ENCODE data around the gene RNU4-1. TPM values are rescaled to one million over a fixed set of nuclear protein-coding genes. Genes with fewer than 3 reads are reported as not detected.
A peak's percentile ranks its signal among the peaks of the same experiment; 100 is the strongest.
"Not testable (repeated sequence)": the region's sequence is repeated elsewhere in the genome, so short reads cannot be mapped to it uniquely, and the experiment has no call there.

RNU4-1 gene
- total RNA-seq, 1 donor from 2014 or later: under 0.01 TPM

- H3K27me3 ChIP-seq: no peaks in the 10 kb centered on the region
- intact Hi-C loops (cut with DNase I): no loop called here
- no peak for DNase-seq (ENCODE audit: extremely low spot score in 2 of 2)
- no peaks in the 10 kb centered on the region for H3K36me3 ChIP-seq
- H3K9me3 ChIP-seq: no peaks in the 10 kb centered on the region
- H3K27ac ChIP-seq: peak overlapping the region; percentile 67
- H3K4me3 ChIP-seq: peak overlapping the region in 1 of 2 donors; percentile 2
- TF ChIP-seq CTCF (IDR thresholded peaks at IDR 0.05): no peak
- peak in 1 of 2 donors; percentile 38 for TF ChIP-seq POLR2AphosphoS5 (IDR thresholded peaks at IDR 0.05; ENCODE audit: insufficient read depth in 1 of 2, low read depth in 1 of 2)
- TF ChIP-seq POLR2A (IDR thresholded peaks at IDR 0.05): no peak
- peaks cover 73% of the 10 kb centered on the region for H3K4me1 ChIP-seq
Observed at GRCh38 chr12:120249875-120250795, 42.9 kb downstream of the RNU4-1 start.

GRCh38 chr12:120249266-120249874, 43.7 kb downstream of the RNU4-1 start:
- Histone ChIP-seq H3K36me3 (no peaks in the 10 kb centered on the region), H3K9me3 (no peaks in the 10 kb centered on the region), H3K27ac (peak overlapping the region; percentile 67), H3K4me3 (peak overlapping the region in 1 of 2 donors; percentile 2), H3K27me3 (no peaks in the 10 kb centered on the region), H3K4me1 (peaks cover 78% of the 10 kb centered on the region)
- intact Hi-C loops (cut with DNase I): no loop called here
- no peak for DNase-seq (ENCODE audit: extremely low spot score in 2 of 2)
- TF ChIP-seq POLR2AphosphoS5 (IDR thresholded peaks at IDR 0.05; ENCODE audit: insufficient read depth in 1 of 2, low read depth in 1 of 2) (no peak), POLR2A (IDR thresholded peaks at IDR 0.05) (no peak), CTCF (IDR thresholded peaks at IDR 0.05) (no peak)

DNA sequence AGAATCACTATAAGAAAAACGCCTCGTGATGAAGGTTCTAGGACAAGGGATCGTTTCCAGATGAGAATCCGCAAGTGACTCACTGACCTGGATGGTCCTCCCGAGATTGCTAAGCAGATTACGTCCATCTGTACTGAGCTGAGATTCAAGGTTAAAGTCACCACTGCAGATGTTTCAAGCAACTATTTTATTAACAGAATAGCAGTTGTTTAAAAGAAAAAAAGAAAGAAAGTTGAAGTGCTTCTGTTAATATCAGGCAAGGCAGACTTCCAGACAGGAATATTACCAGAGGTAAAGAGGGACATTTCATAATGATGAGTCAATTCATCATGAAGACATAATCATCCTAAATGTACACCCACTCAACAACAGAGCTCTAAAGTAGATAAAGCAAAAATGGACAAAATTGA, 45.4 kb downstream of the RNU4-1 start:
- no peak for DNase-seq (ENCODE audit: extremely low spot score in 2 of 2)
- Histone ChIP-seq H3K4me1 (peaks cover 78% of the 10 kb centered on the region), H3K4me3 (peak overlapping the region in 1 of 2 donors; percentile 7), H3K9me3 (no peaks in the 10 kb centered on the region), H3K27me3 (no peaks in the 10 kb centered on the region), H3K36me3 (no peaks in the 10 kb centered on the region), H3K27ac (peak overlapping the region; percentile 67)
- intact Hi-C loops (cut with DNase I): no loop called here
- TF ChIP-seq CTCF (IDR thresholded peaks at IDR 0.05): no peak
- no peak for TF ChIP-seq POLR2AphosphoS5 (IDR thresholded peaks at IDR 0.05; ENCODE audit: insufficient read depth in 1 of 2, low read depth in 1 of 2)
- no peak for TF ChIP-seq POLR2A (IDR thresholded peaks at IDR 0.05)

DNA sequence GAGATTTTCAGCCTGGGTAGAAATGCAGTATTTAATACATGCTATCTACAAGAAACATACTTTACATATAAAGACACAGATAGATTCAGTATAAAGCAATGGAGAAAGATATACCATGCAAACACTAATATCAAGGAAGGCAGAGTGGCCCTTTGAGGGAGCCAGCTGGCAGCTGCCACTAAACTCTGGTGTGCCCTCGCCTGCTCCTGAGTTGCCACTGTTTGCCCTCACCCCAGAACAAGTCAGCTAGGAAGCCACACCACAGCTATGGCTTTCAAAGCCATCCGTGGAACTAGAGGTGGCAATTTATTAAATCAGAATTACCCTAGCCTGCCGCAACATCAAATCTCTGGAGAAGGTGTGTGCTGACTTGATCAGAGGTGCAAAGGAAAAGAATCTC, 45.9 kb downstream of the RNU4-1 start:
- peak overlapping the region; percentile 67 for H3K27ac ChIP-seq
- no peak for TF ChIP-seq POLR2AphosphoS5 (IDR thresholded peaks at IDR 0.05; ENCODE audit: insufficient read depth in 1 of 2, low read depth in 1 of 2)
- TF ChIP-seq CTCF (IDR thresholded peaks at IDR 0.05): no peak
- no peak for TF ChIP-seq POLR2A (IDR thresholded peaks at IDR 0.05)
- intact Hi-C loops (cut with DNase I): no loop called here
- DNase-seq (ENCODE audit: extremely low spot score in 2 of 2): no peak
- no peak overlapping the region for H3K4me3 ChIP-seq
- no peaks in the 10 kb centered on the region for H3K27me3 ChIP-seq
- peaks cover 78% of the 10 kb centered on the region for H3K4me1 ChIP-seq
- no peaks in the 10 kb centered on the region for H3K9me3 ChIP-seq
- H3K36me3 ChIP-seq: no peaks in the 10 kb centered on the region

DNA sequence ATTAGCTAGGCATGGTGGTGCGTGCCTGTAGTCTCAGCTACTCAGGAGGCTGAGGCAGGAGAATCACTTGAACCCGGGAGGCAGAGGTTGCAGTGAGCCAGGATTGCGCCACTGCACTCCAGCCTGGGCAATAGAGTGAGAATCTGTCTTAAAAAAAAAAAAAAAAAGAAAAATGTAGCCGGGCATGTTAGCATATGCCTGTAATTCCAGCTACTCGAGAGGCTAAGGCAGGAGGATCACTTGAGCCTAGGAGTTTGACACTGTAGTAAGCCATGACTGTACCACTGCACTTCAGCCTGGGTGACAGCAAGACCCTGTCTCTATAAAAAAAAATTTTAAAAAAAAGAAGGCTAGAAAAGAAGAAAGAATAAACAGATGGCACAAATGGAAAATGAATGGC, 46.3 kb downstream of the RNU4-1 start:
- DNase-seq (ENCODE audit: extremely low spot score in 2 of 2); H3K27me3 ChIP-seq; intact Hi-C loops (cut with DNase I); H3K36me3 ChIP-seq; H3K4me3 ChIP-seq; H3K9me3 ChIP-seq; H3K27ac ChIP-seq: not testable (repeated sequence)
- H3K4me1 ChIP-seq: peaks cover 79% of the 10 kb centered on the region

Small RNAs within 50 kb of the gene (small RNA-seq; reads per million reads assigned to genes)
- gene RNU4-1: 700 reads per million, percentile 99 among the genes with 10 or more reads in this experiment
- gene RNU4-2: 385 reads per million, percentile 98 among the genes with 10 or more reads in this experiment
- gene RNU6-1088P: not detected

Other genes starting within 250 kb of the RNU4-1 start
- 30.9 TPM for gene RAB35, start 176.5 kb downstream of the RNU4-1 start, total RNA-seq
- 62.6 TPM for gene GCN1, start 98.5 kb downstream of the RNU4-1 start, total RNA-seq
- 2,837 TPM for gene RPLP0, start 92.1 kb downstream of the RNU4-1 start, total RNA-seq
- gene PXN, start 27.5 kb downstream of the RNU4-1 start, total RNA-seq: 95.3 TPM
- gene RNU4-2, start 1.3 kb downstream of the RNU4-1 start, total RNA-seq: under 0.01 TPM
- not detected for gene SIRT4, start 9.1 kb upstream of the RNU4-1 start, total RNA-seq
- not detected for gene PLA2G1B, start 34.5 kb upstream of the RNU4-1 start, total RNA-seq
- 3.7 TPM for gene MSI1, start 75.9 kb upstream of the RNU4-1 start, total RNA-seq
- 928 TPM for gene COX6A1, start 144.9 kb upstream of the RNU4-1 start, total RNA-seq
- 3.9 TPM for gene TRIAP1, start 153.1 kb upstream of the RNU4-1 start, total RNA-seq
- 15.5 TPM for gene GATC, start 153.2 kb upstream of the RNU4-1 start, total RNA-seq
- 105 TPM for gene SRSF9, start 176.5 kb upstream of the RNU4-1 start, total RNA-seq
- 318 TPM for gene DYNLL1, start 202.9 kb upstream of the RNU4-1 start, total RNA-seq
- 18.4 TPM for gene COQ5, start 235.9 kb upstream of the RNU4-1 start, total RNA-seq
- gene RNF10, start 241.1 kb upstream of the RNU4-1 start, total RNA-seq: 161 TPM

Measured in vagina (tissue), 2 donors.